Measurements from ENCODE around the gene PKHD1. TPM values are rescaled to one million over a fixed set of nuclear protein-coding genes. Genes with fewer than 3 reads are reported as not detected.

Gene PKHD1
- total and polyA plus RNA-seq, 2 donors = 0.02 to 0.05 TPM

DNA sequence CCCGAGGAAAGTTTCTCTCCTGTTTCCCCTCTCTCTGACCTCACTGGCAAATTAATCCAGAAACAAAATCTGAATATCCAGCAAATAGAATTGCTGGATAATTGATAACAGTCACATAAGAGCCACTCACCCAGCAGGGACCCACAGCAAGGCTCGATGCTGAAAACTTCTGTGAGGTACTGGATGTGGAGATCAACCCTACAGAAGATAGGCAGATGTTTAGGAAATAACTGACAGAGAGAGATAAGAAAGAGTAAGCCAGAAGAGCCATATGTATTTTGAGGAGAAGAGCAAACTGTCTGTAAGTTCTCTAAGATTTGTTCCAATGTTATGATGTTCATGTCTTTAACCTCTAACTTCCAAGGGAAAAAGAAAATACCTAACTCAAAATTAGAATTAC is 59.7 kb downstream of the PKHD1 start:
- no peaks in the 10 kb centered on the region for H3K4me1 ChIP-seq (ENCODE audit: control insufficient read depth in 2 of 2, insufficient read depth in 2 of 2, low read length in 2 of 2)
- H3K27me3 ChIP-seq (ENCODE audit: control insufficient read depth in 2 of 2, insufficient read depth in 1 of 2, low read length in 1 of 2) = no peaks in the 10 kb centered on the region
- H3K36me3 ChIP-seq (ENCODE audit: control insufficient read depth in 2 of 2, insufficient read depth in 2 of 2, low read length in 1 of 2) = no peaks in the 10 kb centered on the region
- H3K9me3 ChIP-seq (ENCODE audit: control insufficient read depth in 2 of 2, insufficient read depth in 1 of 2, low read length in 1 of 2) = no peaks in the 10 kb centered on the region
- H3K27ac ChIP-seq (ENCODE audit: low read depth in 1 of 2, low read length in 1 of 2) = no peak overlapping the region
- no peak overlapping the region for H3K4me3 ChIP-seq (ENCODE audit: low read length in 2 of 2)
- no peak for DNase-seq (ENCODE audit: low read depth in 6 of 9, low spot score in 9 of 9)
- 48% methylated on average over 2 of the region's 2 CpGs for WGBS

DNA sequence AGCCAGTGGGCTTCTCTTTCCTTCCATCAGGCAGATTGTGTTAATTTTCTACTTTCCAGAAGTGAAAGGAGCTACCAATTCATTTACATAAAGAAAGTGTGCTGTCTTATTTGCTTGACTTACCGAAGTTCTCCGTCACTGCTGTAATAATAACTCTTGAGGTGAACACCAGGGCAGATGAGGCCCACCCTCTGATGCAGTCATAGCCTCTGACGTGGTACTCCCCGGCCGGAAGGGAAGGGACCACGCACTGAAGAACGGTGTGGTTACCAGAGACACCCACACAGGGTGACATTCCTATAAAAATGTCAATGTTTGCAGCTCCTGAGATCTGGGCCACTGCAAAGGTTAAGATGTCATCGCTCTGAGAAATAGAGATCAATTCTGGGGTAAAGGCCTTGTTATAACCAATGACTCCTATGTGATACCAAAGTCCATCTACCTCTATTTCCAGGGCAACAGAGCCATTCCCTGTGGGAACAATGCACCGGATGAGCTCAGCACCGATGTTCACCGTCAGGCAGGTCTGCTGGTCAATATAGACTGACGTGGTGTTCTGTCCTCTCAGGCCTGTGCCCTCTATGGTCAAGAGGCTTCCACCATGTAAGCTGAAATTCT is 62.9 kb downstream of the PKHD1 start:
- DNase-seq (ENCODE audit: low read depth in 6 of 9, low spot score in 9 of 9) = no peak
- Histone ChIP-seq H3K27ac (ENCODE audit: low read depth in 1 of 2, low read length in 1 of 2) (no peak overlapping the region), H3K9me3 (ENCODE audit: control insufficient read depth in 2 of 2, insufficient read depth in 1 of 2, low read length in 1 of 2) (no peaks in the 10 kb centered on the region), H3K27me3 (ENCODE audit: control insufficient read depth in 2 of 2, insufficient read depth in 1 of 2, low read length in 1 of 2) (no peaks in the 10 kb centered on the region), H3K4me3 (ENCODE audit: low read length in 2 of 2) (no peak overlapping the region), H3K4me1 (ENCODE audit: control insufficient read depth in 2 of 2, insufficient read depth in 2 of 2, low read length in 2 of 2) (no peaks in the 10 kb centered on the region), H3K36me3 (ENCODE audit: control insufficient read depth in 2 of 2, insufficient read depth in 2 of 2, low read length in 1 of 2) (no peaks in the 10 kb centered on the region)
- 94% methylated on average over 12 of the region's 12 CpGs for WGBS

DNA sequence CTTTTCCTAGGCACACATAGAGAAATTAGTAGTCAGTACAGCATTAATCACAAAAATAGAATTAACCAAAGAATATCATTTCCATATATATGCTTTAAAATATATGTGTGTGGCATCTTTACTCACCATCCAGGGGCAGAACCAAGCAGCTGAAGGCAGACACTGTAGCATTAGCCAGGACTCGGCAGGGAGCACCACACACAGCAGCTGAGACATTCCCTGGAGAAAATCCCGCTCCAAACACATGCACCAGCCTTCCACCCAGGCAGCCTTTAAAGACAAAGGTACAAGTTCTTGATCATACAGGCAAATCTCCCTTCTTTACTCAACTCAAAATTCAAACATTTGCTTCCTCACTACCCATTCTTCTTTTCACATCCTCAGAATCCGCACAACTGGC is 64.7 kb downstream of the PKHD1 start:
- Histone ChIP-seq H3K27me3 (ENCODE audit: control insufficient read depth in 2 of 2, insufficient read depth in 1 of 2, low read length in 1 of 2) (no peaks in the 10 kb centered on the region), H3K4me1 (ENCODE audit: control insufficient read depth in 2 of 2, insufficient read depth in 2 of 2, low read length in 2 of 2) (no peaks in the 10 kb centered on the region), H3K36me3 (ENCODE audit: control insufficient read depth in 2 of 2, insufficient read depth in 2 of 2, low read length in 1 of 2) (no peaks in the 10 kb centered on the region), H3K4me3 (ENCODE audit: low read length in 2 of 2) (no peak overlapping the region), H3K9me3 (ENCODE audit: control insufficient read depth in 2 of 2, insufficient read depth in 1 of 2, low read length in 1 of 2) (no peaks in the 10 kb centered on the region), H3K27ac (ENCODE audit: low read depth in 1 of 2, low read length in 1 of 2) (no peak overlapping the region)
- WGBS = 91% methylated on average over 3 of the region's 3 CpGs
- DNase-seq (ENCODE audit: low read depth in 6 of 9, low spot score in 9 of 9) = no peak

DNA sequence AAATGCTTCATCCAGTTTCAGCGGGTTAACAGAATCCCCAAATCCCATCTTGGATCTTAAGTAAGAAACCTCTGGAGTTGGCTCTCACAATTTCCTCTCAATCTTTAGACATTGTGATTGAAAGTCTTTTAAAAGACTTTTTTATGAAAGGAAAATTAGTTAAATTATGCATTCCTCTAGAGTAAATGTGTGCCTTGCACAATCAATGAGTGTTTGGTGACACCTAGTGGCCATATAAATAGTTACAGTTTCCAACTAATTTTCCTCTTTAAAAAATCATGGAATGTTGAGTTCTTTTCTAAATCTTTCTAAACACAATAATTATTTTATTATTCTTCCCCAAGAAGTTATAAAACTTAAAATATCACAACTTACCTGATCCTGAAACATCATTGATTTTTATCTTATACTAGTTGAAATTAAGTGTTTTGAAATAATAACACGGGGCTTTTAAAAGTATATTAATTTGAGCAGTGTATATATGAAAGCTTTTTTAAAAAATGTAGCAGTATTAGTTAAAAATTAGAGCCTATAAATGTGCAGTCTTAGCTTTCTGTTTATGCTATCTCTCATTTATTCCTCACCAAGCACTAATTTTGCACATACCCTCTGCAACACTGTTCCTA is 66.4 kb downstream of the PKHD1 start:
- no peaks in the 10 kb centered on the region for H3K27me3 ChIP-seq (ENCODE audit: control insufficient read depth in 2 of 2, insufficient read depth in 1 of 2, low read length in 1 of 2)
- no peaks in the 10 kb centered on the region for H3K9me3 ChIP-seq (ENCODE audit: control insufficient read depth in 2 of 2, insufficient read depth in 1 of 2, low read length in 1 of 2)
- peak in 3 of 9 donors; percentile 5 to 25 (median 6) for DNase-seq (ENCODE audit: low read depth in 6 of 9, low spot score in 9 of 9)
- 96% methylated on average over 2 of the region's 2 CpGs for WGBS
- no peak overlapping the region for H3K4me3 ChIP-seq (ENCODE audit: low read length in 2 of 2)
- no peaks in the 10 kb centered on the region for H3K36me3 ChIP-seq (ENCODE audit: control insufficient read depth in 2 of 2, insufficient read depth in 2 of 2, low read length in 1 of 2)
- H3K27ac ChIP-seq (ENCODE audit: low read depth in 1 of 2, low read length in 1 of 2) = no peak overlapping the region
- no peaks in the 10 kb centered on the region for H3K4me1 ChIP-seq (ENCODE audit: control insufficient read depth in 2 of 2, insufficient read depth in 2 of 2, low read length in 2 of 2)

DNA sequence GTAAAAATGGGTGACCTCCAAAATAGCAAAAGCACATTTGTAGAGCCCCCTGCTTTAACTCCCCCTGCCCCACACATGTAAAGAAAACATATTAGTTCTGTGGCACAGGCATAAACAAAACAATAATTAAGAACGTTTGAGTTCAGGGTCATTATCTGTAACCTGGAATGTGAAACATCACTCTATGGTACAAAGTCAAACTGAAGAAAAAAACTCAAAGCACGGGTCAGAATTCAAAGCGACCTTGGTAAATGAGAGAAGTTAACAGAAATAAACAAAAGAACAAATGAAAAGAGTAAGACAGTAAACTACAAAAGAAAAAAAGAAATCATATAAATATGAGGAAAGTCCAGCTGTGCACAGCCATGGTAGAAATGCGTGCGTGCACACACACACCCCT is 67.5 kb downstream of the PKHD1 start:
- Histone ChIP-seq H3K4me1 (ENCODE audit: control insufficient read depth in 2 of 2, insufficient read depth in 2 of 2, low read length in 2 of 2) (no peaks in the 10 kb centered on the region), H3K27me3 (ENCODE audit: control insufficient read depth in 2 of 2, insufficient read depth in 1 of 2, low read length in 1 of 2) (no peaks in the 10 kb centered on the region), H3K4me3 (ENCODE audit: low read length in 2 of 2) (no peak overlapping the region), H3K36me3 (ENCODE audit: control insufficient read depth in 2 of 2, insufficient read depth in 2 of 2, low read length in 1 of 2) (no peaks in the 10 kb centered on the region), H3K9me3 (ENCODE audit: control insufficient read depth in 2 of 2, insufficient read depth in 1 of 2, low read length in 1 of 2) (no peaks in the 10 kb centered on the region), H3K27ac (ENCODE audit: low read depth in 1 of 2, low read length in 1 of 2) (no peak overlapping the region)
- DNase-seq (ENCODE audit: low read depth in 6 of 9, low spot score in 9 of 9) = no peak
- WGBS = 92% methylated on average over 5 of the region's 5 CpGs

DNA sequence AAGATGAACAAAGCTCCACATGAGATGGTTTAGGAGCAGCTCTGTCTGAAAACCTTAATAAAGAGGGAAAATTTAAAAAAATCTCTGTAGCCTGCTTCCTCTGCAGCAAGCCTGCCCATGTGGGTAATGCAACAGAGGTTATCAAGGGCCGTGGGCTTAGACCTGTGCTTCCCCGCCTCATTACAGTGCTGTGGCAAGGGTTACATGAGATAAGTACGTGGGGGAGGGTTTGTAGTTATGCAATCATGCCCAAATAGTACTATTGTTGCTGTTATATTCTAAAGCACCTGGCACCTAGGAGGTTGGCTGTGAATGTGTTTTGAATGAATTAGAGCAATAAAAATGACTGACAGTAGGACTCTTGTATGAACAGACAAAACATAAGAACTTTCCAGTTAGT is 68.3 kb downstream of the PKHD1 start:
- H3K4me1 ChIP-seq (ENCODE audit: control insufficient read depth in 2 of 2, insufficient read depth in 2 of 2, low read length in 2 of 2) = no peaks in the 10 kb centered on the region
- WGBS = 86% methylated on average over 3 of the region's 3 CpGs
- no peaks in the 10 kb centered on the region for H3K27me3 ChIP-seq (ENCODE audit: control insufficient read depth in 2 of 2, insufficient read depth in 1 of 2, low read length in 1 of 2)
- no peak overlapping the region for H3K4me3 ChIP-seq (ENCODE audit: low read length in 2 of 2)
- no peak overlapping the region for H3K27ac ChIP-seq (ENCODE audit: low read depth in 1 of 2, low read length in 1 of 2)
- DNase-seq (ENCODE audit: low read depth in 6 of 9, low spot score in 9 of 9) = no peak
- H3K9me3 ChIP-seq (ENCODE audit: control insufficient read depth in 2 of 2, insufficient read depth in 1 of 2, low read length in 1 of 2) = no peaks in the 10 kb centered on the region
- H3K36me3 ChIP-seq (ENCODE audit: control insufficient read depth in 2 of 2, insufficient read depth in 2 of 2, low read length in 1 of 2) = no peaks in the 10 kb centered on the region

DNA sequence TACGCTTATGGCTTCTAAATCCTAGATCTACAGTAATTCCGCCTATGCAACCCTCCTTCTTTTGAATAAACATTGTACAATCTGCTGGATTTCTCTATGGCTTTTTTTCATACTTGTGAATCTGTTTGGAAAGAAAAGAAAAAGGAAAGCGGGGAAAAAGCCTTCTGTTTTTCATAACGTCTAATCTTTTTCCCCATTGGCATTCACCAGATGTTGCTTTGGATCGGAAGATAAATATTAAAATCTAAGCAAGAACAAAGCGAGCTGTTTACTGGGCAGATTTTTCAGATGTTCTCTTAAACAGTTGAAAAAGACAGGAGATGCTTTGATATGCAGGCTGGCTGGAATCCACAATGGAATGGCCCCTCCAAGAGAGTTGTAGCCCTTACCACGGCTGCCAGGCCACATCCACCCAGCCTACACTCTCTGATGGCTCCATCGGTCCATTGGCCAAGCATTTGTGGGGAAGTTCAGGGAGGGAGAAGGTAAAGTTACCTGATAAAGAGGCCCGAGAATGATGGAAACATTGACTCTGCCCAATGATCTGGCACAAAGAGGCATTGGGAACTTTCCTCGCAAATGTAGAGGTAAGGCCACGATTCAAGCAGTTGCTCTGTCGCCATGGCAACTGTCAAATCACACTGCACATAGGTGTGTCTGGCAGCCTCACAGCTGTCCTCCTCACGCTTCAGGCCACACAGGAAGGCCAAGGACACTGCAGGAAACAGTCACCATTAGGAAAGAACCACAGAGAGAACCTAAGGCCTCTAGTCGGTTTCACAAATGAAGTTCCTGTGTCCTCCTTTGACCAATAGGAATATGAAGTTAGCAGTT is 70.3 kb downstream of the PKHD1 start:
- Histone ChIP-seq H3K27me3 (ENCODE audit: control insufficient read depth in 2 of 2, insufficient read depth in 1 of 2, low read length in 1 of 2) (no peaks in the 10 kb centered on the region), H3K4me1 (ENCODE audit: control insufficient read depth in 2 of 2, insufficient read depth in 2 of 2, low read length in 2 of 2) (no peaks in the 10 kb centered on the region), H3K9me3 (ENCODE audit: control insufficient read depth in 2 of 2, insufficient read depth in 1 of 2, low read length in 1 of 2) (no peaks in the 10 kb centered on the region), H3K36me3 (ENCODE audit: control insufficient read depth in 2 of 2, insufficient read depth in 2 of 2, low read length in 1 of 2) (no peaks in the 10 kb centered on the region), H3K27ac (ENCODE audit: low read depth in 1 of 2, low read length in 1 of 2) (no peak overlapping the region), H3K4me3 (ENCODE audit: low read length in 2 of 2) (no peak overlapping the region)
- DNase-seq (ENCODE audit: low read depth in 6 of 9, low spot score in 9 of 9) = no peak
- 86% methylated on average over 14 of the region's 14 CpGs for WGBS

DNA sequence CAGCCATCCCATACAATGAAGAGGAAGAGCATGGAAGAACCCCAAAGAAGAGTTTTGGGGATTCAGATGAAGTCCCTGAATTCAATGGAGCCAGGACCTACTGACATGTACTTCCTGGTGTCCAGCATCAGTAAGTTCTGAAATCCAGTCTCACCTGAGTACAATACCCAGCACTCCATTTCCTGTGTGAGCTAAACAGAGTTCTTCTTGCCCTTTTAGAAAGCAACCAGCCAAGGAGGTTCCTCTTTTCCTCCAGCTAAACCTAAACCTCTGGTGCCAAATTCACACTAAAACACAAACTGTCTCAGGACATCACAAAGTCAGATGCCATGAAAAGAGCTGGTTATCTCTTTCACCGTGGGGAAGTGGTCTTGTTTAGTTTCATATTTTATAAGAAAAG is 71.5 kb downstream of the PKHD1 start:
- H3K9me3 ChIP-seq (ENCODE audit: control insufficient read depth in 2 of 2, insufficient read depth in 1 of 2, low read length in 1 of 2) = no peaks in the 10 kb centered on the region
- H3K36me3 ChIP-seq (ENCODE audit: control insufficient read depth in 2 of 2, insufficient read depth in 2 of 2, low read length in 1 of 2) = no peaks in the 10 kb centered on the region
- DNase-seq (ENCODE audit: low read depth in 6 of 9, low spot score in 9 of 9) = peak in 1 of 9 donors; percentile 5
- no peaks in the 10 kb centered on the region for H3K4me1 ChIP-seq (ENCODE audit: control insufficient read depth in 2 of 2, insufficient read depth in 2 of 2, low read length in 2 of 2)
- no peak overlapping the region for H3K27ac ChIP-seq (ENCODE audit: low read depth in 1 of 2, low read length in 1 of 2)
- no peaks in the 10 kb centered on the region for H3K27me3 ChIP-seq (ENCODE audit: control insufficient read depth in 2 of 2, insufficient read depth in 1 of 2, low read length in 1 of 2)
- no peak overlapping the region for H3K4me3 ChIP-seq (ENCODE audit: low read length in 2 of 2)
- 19% methylated on average over 1 of the region's 1 CpG for whole genome bisulfite sequencing

DNA sequence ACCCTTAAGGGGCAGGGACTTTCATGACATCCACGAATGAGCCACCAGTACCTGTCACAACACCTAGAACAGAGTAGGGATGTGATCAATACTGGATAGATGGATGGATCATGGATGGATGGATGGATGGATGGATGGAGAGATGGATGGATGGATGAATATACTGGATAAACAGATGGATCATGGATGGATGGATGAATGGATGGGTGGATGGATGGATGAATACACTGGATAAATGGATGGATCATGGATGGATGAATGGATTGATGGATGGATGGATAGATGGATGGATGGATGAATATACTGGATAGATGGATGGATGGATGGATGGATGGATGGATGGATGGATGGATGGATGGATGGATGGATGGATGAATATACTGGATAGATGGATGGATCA is 73.0 kb downstream of the PKHD1 start:
- Histone ChIP-seq H3K4me3 (ENCODE audit: low read length in 2 of 2) (no peak overlapping the region), H3K27ac (ENCODE audit: low read depth in 1 of 2, low read length in 1 of 2) (no peak overlapping the region), H3K27me3 (ENCODE audit: control insufficient read depth in 2 of 2, insufficient read depth in 1 of 2, low read length in 1 of 2) (no peaks in the 10 kb centered on the region), H3K36me3 (ENCODE audit: control insufficient read depth in 2 of 2, insufficient read depth in 2 of 2, low read length in 1 of 2) (no peaks in the 10 kb centered on the region), H3K9me3 (ENCODE audit: control insufficient read depth in 2 of 2, insufficient read depth in 1 of 2, low read length in 1 of 2) (no peaks in the 10 kb centered on the region), H3K4me1 (ENCODE audit: control insufficient read depth in 2 of 2, insufficient read depth in 2 of 2, low read length in 2 of 2) (no peaks in the 10 kb centered on the region)
- WGBS = 84% methylated on average over 1 of the region's 1 CpG
- no peak for DNase-seq (ENCODE audit: low read depth in 6 of 9, low spot score in 9 of 9)
